Gastrocnemius medialis (tissue), 4 donors: ENCODE results near the gene SHISAL1.

Source experiments
- POLR2A ChIP-seq, 2 donors: fragments of 450-650 bp; IDR thresholded peaks; one replicate each; pipeline ENCODE4 v1.6.1; 2017; ENCODE audit warnings: antibody characterized with exemption in 2 of 2, mild to moderate bottlenecking in 2 of 2, moderate library complexity in 2 of 2
- TF ChIP-seq, protein P1 (sequence below), 5 experiments: fragments of 450-650 bp in 3 of 5; fragments of 200-600 bp in 2 of 5; sonication (generic) in 2 of 5; IDR thresholded peaks in 4 of 5; conservative IDR thresholded peaks in 1 of 5; 1 replicate in 4 of 5; 2 replicates in 1 of 5; pipeline ENCODE4 v1.5.1; 2016 to 2019; ENCODE audit warnings: antibody characterized with exemption in 5 of 5, mild to moderate bottlenecking in 3 of 5, moderate library complexity in 3 of 5

DNA sequence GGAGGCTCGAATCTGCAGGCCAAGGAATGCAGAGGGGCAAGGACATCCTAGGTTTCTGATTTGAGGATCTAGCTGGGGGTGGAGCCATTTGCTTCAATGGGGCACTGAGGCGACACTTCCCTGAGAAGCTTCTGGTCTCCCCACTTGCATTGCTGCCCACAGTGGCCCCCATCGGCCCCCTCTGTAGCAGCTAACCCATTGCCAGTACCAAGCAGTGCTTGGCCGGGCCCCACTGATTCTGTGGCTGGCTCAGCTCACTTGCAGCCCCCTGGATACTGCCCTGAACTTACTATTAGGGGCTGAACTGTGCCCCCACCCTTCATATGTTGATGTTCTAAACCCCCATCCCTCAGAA lies 42.9 kb upstream of the SHISAL1 start:
- TF ChIP-seq POLR2A (IDR thresholded peaks at IDR 0.05), result no peak
- TF ChIP-seq, protein P1, sequence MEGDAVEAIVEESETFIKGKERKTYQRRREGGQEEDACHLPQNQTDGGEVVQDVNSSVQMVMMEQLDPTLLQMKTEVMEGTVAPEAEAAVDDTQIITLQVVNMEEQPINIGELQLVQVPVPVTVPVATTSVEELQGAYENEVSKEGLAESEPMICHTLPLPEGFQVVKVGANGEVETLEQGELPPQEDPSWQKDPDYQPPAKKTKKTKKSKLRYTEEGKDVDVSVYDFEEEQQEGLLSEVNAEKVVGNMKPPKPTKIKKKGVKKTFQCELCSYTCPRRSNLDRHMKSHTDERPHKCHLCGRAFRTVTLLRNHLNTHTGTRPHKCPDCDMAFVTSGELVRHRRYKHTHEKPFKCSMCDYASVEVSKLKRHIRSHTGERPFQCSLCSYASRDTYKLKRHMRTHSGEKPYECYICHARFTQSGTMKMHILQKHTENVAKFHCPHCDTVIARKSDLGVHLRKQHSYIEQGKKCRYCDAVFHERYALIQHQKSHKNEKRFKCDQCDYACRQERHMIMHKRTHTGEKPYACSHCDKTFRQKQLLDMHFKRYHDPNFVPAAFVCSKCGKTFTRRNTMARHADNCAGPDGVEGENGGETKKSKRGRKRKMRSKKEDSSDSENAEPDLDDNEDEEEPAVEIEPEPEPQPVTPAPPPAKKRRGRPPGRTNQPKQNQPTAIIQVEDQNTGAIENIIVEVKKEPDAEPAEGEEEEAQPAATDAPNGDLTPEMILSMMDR (IDR thresholded peaks at IDR 0.05 in 4 of 5, conservative IDR thresholded peaks at IDR 0.05 in 1 of 5), result no peak
